ENCODE data around the gene IL2. TPM values are rescaled to one million over a fixed set of nuclear protein-coding genes. Genes with fewer than 3 reads are reported as not detected.

The IL2 gene
- total RNA-seq (2014; rRNA removed) = not detected in 2 replicates
- not detected for Bru-seq, nascent RNA
- BruChase-seq, experiment 1, labeled RNA remaining after a 6-hour chase = not detected
- BruChase-seq, experiment 2, labeled RNA remaining after a 2-hour chase = not detected
- long read RNA-seq = 0 reads

DNA sequence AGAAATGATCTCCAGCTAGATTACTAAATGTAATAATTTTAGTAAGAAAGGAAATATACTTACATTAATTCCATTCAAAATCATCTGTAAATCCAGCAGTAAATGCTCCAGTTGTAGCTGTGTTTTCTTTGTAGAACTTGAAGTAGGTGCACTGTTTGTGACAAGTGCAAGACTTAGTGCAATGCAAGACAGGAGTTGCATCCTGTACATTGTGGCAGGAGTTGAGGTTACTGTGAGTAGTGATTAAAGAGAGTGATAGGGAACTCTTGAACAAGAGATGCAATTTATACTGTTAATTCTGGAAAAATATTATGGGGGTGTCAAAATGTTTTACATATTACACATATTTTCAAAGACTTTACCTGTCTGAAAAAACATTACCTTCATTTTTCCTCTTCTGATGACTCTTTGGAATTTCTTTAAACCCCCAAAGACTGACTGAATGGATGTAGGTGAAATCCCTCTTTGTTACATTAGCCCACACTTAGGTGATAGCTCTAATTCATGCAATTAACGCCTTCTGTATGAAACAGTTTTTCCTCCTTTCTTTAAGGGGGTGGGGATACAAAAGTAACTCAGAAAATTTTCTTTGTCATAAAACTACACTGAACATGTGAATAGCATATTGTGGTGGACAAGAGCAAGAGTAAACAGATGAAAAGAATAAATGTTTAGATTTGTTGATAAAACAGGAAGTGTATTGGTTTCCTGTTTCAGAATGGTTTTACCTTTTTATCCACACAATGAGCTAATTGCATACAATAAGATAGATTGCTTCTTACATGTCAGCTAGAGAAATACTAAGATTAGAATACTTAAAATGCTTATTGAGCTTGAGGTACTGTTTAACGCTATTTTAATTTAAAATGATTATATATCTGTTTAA lies at the start of gene IL2:
TSS of gene IL2 (minus strand) at position 495 of the 886 bp plus-strand sequence. CDS start at position 210, 285 bp downstream.
- no peaks in the 10 kb centered on the region for H4K20me1 ChIP-seq (ENCODE audit: low read length)

DNA sequence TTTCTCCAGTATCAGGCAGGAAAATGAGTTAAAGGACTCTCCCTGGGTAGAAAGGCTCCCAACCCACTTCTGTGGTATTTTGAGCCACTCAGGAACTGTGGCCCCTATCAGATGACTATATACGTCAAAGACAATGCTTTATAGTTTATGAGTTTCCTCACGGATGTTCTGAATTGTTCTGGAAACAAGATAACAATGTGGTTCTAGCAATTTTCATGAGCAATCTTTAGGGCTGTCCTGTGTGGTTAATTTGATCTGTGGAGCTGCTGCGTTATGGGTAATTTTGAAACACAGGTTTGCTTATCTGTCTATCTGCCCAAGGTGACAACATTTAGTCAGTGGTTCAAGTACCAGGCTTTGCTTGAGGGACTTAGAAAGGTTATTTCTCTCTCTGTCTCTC lies 46.7 kb upstream of the IL2 start:
- intact Hi-C loops (cut with micrococcal nuclease) = no loop called here
- H3K27me3 ChIP-seq (ENCODE audit: low read length) = no peaks in the 10 kb centered on the region
- no peak overlapping the region for H3K9ac ChIP-seq (ENCODE audit: low read length)
- no peak overlapping the region for H3K4me2 ChIP-seq (ENCODE audit: low read length)
- no peaks in the 10 kb centered on the region for H3K9me3 ChIP-seq (ENCODE audit: low read length)
- TF ChIP-seq EZH2 (IDR thresholded peaks at IDR 0.05; ENCODE audit: low read length, unreplicated experiment) (no peak), EZH2phosphoT487 (IDR thresholded peaks at IDR 0.05; ENCODE audit: borderline replicate concordance, low read length) (no peak)
- TF ChIP-seq, protein P1, sequence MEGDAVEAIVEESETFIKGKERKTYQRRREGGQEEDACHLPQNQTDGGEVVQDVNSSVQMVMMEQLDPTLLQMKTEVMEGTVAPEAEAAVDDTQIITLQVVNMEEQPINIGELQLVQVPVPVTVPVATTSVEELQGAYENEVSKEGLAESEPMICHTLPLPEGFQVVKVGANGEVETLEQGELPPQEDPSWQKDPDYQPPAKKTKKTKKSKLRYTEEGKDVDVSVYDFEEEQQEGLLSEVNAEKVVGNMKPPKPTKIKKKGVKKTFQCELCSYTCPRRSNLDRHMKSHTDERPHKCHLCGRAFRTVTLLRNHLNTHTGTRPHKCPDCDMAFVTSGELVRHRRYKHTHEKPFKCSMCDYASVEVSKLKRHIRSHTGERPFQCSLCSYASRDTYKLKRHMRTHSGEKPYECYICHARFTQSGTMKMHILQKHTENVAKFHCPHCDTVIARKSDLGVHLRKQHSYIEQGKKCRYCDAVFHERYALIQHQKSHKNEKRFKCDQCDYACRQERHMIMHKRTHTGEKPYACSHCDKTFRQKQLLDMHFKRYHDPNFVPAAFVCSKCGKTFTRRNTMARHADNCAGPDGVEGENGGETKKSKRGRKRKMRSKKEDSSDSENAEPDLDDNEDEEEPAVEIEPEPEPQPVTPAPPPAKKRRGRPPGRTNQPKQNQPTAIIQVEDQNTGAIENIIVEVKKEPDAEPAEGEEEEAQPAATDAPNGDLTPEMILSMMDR (conservative IDR thresholded peaks at IDR 0.05; ENCODE audit: low read depth, low read length) = no peak
- H3K4me3 ChIP-seq (ENCODE audit: low read length) = no peak overlapping the region
- peaks cover 7% of the 10 kb centered on the region for H3K4me1 ChIP-seq (ENCODE audit: insufficient read depth, low read length)
- H2AFZ ChIP-seq (ENCODE audit: low read length) = no peak overlapping the region
- no TSS peak for BruUV-seq (replicated peaks)
- H3K9me2 ChIP-seq (replicated peaks; ENCODE audit: low read length) = no peaks in the 10 kb centered on the region
- ATAC-seq = no peak
- H3K36me3 ChIP-seq (ENCODE audit: low read depth, low read length) = no peaks in the 10 kb centered on the region
- no peaks in the 10 kb centered on the region for H4K20me1 ChIP-seq (ENCODE audit: low read length)
- no peaks in the 10 kb centered on the region for H3F3A ChIP-seq (ENCODE audit: low read length, unreplicated experiment)
- CTCF ChIA-PET = no interaction called here
- no peaks in the 10 kb centered on the region for H3K79me2 ChIP-seq (ENCODE audit: low read length)
- no peak overlapping the region for H3K27ac ChIP-seq (ENCODE audit: low read length)
- DNase-seq = no peak
- POLR2A ChIA-PET (ENCODE audit: unreplicated experiment) = no interaction called here

More for the DNA sequence above, at the start of gene IL2:
- H3K9me3 ChIP-seq (ENCODE audit: low read length) = no peaks in the 10 kb centered on the region
- H3K9ac ChIP-seq (ENCODE audit: low read length) = no peak within 1 kb of the TSS
- no peaks in the 10 kb centered on the region for H3F3A ChIP-seq (ENCODE audit: low read length, unreplicated experiment)
- H3K4me2 ChIP-seq (ENCODE audit: low read length) = no peak within 1 kb of the TSS
- no peak within 1 kb of the TSS for H3K27ac ChIP-seq (ENCODE audit: low read length)
- no peak within 1 kb of the TSS for H3K4me3 ChIP-seq (ENCODE audit: low read length)
- H3K36me3 ChIP-seq (ENCODE audit: low read depth, low read length) = no peaks in the 10 kb centered on the region
- ATAC-seq (no peak), DNase-seq (no peak)
- CTCF ChIA-PET = no interaction called here
- H3K79me2 ChIP-seq (ENCODE audit: low read length) = no peaks in the 10 kb centered on the region
- BruUV-seq (replicated peaks) = no TSS peak
- H3K4me1 ChIP-seq (ENCODE audit: insufficient read depth, low read length) = peaks cover 24% of the 10 kb centered on the region
- TF ChIP-seq, protein P1 (conservative IDR thresholded peaks at IDR 0.05; ENCODE audit: low read depth, low read length) = no peak
- no peak for TF ChIP-seq EZH2phosphoT487 (IDR thresholded peaks at IDR 0.05; ENCODE audit: borderline replicate concordance, low read length)
- TF ChIP-seq EZH2 (IDR thresholded peaks at IDR 0.05; ENCODE audit: low read length, unreplicated experiment) = no peak
- H2AFZ ChIP-seq (ENCODE audit: low read length) = no peak within 1 kb of the TSS
- H3K9me2 ChIP-seq (replicated peaks; ENCODE audit: low read length) = no peaks in the 10 kb centered on the region
- intact Hi-C loops (cut with micrococcal nuclease) = loop anchor here (10.0 kb wide), 3 partner anchors 102 to 552 kb away; no protein-coding TSS in a partner anchor
- H3K27me3 ChIP-seq (ENCODE audit: low read length) = no peaks in the 10 kb centered on the region
- POLR2A ChIA-PET (ENCODE audit: unreplicated experiment) = no interaction called here

All from PC-3 (cell line).